Ovary (tissue), 9 donors: ENCODE measurements around the gene MROH2A. TPM values are rescaled to one million over a fixed set of nuclear protein-coding genes. Genes with fewer than 3 reads are reported as not detected.

Experiments used
- DNase-seq, 5 donors: peaks; one replicate each; pipeline ENCODE4 v3.0.0-alpha.2; 2019 to 2020
- H3K27ac ChIP-seq, 2 donors: fragments of 200-600 bp; one replicate each; pipeline versions ENCODE4 v1.5.1 to v1.8.0; 2019 to 2022
- H3K27me3 ChIP-seq: fragments of 200-600 bp; one replicate; pipeline ENCODE4 v1.8.0; 2022
- H3K36me3 ChIP-seq: fragments of 200-600 bp; sonication (generic); one replicate; pipeline ENCODE4 v1.5.1; 2019
- H3K4me1 ChIP-seq: one replicate; pipeline ENCODE4 v1.8.1; 2013; ENCODE audit warnings: mild to moderate bottlenecking, moderate library complexity; ENCODE audit not compliant: insufficient read depth
- H3K4me3 ChIP-seq: fragments of 200-600 bp; sonication (generic); one replicate; pipeline ENCODE4 v1.5.1; 2017
- H3K9me3 ChIP-seq, 2 donors: fragments of 200-600 bp in 1 of 2; sonication (generic) in 1 of 2; one replicate each; pipeline versions ENCODE4 v1.5.1 to v1.8.1; 2013 to 2019; ENCODE audit warnings: mild to moderate bottlenecking in 1 of 2, moderate library complexity in 1 of 2
- CTCF ChIP-seq, 3 donors: fragments of 450-650 bp in 2 of 3; fragments of 200-600 bp in 1 of 3; IDR thresholded peaks; one replicate each; pipeline versions ENCODE4 v1.5.1 to v1.8.0; 2016 to 2022; ENCODE audit warnings: antibody characterized with exemption in 3 of 3, mild to moderate bottlenecking in 1 of 3
- EP300 ChIP-seq: sonication (generic); formaldehyde crosslinking; IDR thresholded peaks from one replicate; pipeline ENCODE4 v1.6.1; 2017; ENCODE audit warnings: antibody characterized with exemption
- POLR2A ChIP-seq: fragments of 450-650 bp; IDR thresholded peaks from one replicate; pipeline ENCODE4 v1.6.1; 2017; ENCODE audit warnings: antibody characterized with exemption, mild to moderate bottlenecking, moderate library complexity
- WGBS, 3 donors: extraction: QIAGEN DNeasy Blood & Tissue Kit in 1 of 3; methylation state at CpG; one replicate each; pipeline versions ENCODE4 v1.1.5 to v1.1.7; 2013 to 2017; 5-methylcytosine and 5-hydroxymethylcytosine counted together
- intact Hi-C, 4 donors: fragments of 100-400 bp; cut with DNase I; formaldehyde crosslinking; loops; one replicate each; pipeline versions ENCODE4 v1.11.0 to v1.15.1; 2022 to 2023
- polyA plus RNA-seq, 2 donors: library from polyadenylated mRNA; stranded (reverse); fragments of 200-250 nt in 1 of 2; fragments of 350-450 nt in 1 of 2; fragmentation: Illumina TruSeq in 1 of 2; extraction: RNeasy Lipid Tissue Mini Kit (QIAGEN cat#74804) in 1 of 2; gene quantifications; one replicate each; pipeline ENCODE4 v1.2.3, GENCODE V29; 2013 to 2014
- total RNA-seq, 7 donors: library from RNA; depleted of rRNA in 2 of 7; stranded (reverse); fragments of >200 nt in 2 of 7; fragmentation: NEBNext Ultra II Directional in 3 of 7; extraction: Animal tissue kit (Norgen Biotek cat#: 25700) in 3 of 7; gene quantifications; one replicate each; pipeline versions ENCODE4 v1.1.0 to v1.2.4, GENCODE V29; 2016 to 2023
- donor health status: DM: no; HTN: no; CAD: no; lungs with moderate emphysema.
- donor health status: DM: no; HTN: no; CAD: no.
- donor health status: Bipolar disorder and iron deficiency.
- donor health status: DM: yes; HTN: yes; CAD: no.
- donor health status: DM: no; HTN: no; CAD: no.
- donor health status: DM: yes; HTN: yes; CAD: no.

MROH2A gene
- total and polyA plus RNA-seq, 9 donors: not detected

- TF ChIP-seq EP300 (no peak), POLR2A (no peak), CTCF (IDR thresholded peaks at IDR 0.05) (no peak)
- no peaks in the 10 kb centered on the region for H3K9me3 ChIP-seq
- H3K4me3 ChIP-seq: no peak overlapping the region
- H3K36me3 ChIP-seq: no peaks in the 10 kb centered on the region
- no peaks in the 10 kb centered on the region for H3K27me3 ChIP-seq
- DNase-seq: peak in 1 of 5 donors; percentile 9
- H3K4me1 ChIP-seq: no peaks in the 10 kb centered on the region
- intact Hi-C loops: no loop called here
- 71 to 79% (median 78%) methylated on average over 7 of the region's 7 CpGs for WGBS, 3 donors
- H3K27ac ChIP-seq: no peak overlapping the region
Measured at GRCh38 chr2:233800208-233800607, 22.1 kb downstream of the MROH2A start.

GRCh38 chr2:233801357-233802131, 23.4 kb downstream of the MROH2A start:
- WGBS, 3 donors: 74 to 79% (median 77%) methylated on average over 9 of the region's 9 CpGs
- peak in 2 of 5 donors; percentile 3 to 7 for DNase-seq
- intact Hi-C loops: no loop called here
- TF ChIP-seq CTCF (IDR thresholded peaks at IDR 0.05) (no peak), POLR2A (no peak), EP300 (no peak)
- no peak overlapping the region for H3K27ac ChIP-seq
- H3K4me3 ChIP-seq: no peak overlapping the region
- no peaks in the 10 kb centered on the region for H3K27me3 ChIP-seq
- H3K9me3 ChIP-seq: no peaks in the 10 kb centered on the region
- H3K4me1 ChIP-seq: no peaks in the 10 kb centered on the region
- no peaks in the 10 kb centered on the region for H3K36me3 ChIP-seq

- DNase-seq: peak in 1 of 5 donors; percentile 17
- WGBS, 3 donors: 46 to 70% (median 61%) methylated on average over 3 of the region's 3 CpGs
- Histone ChIP-seq H3K9me3 (no peaks in the 10 kb centered on the region), H3K27me3 (no peaks in the 10 kb centered on the region), H3K27ac (no peak overlapping the region), H3K36me3 (no peaks in the 10 kb centered on the region), H3K4me1 (no peaks in the 10 kb centered on the region), H3K4me3 (no peak overlapping the region)
- TF ChIP-seq EP300 (no peak), CTCF (IDR thresholded peaks at IDR 0.05) (no peak), POLR2A (no peak)
- intact Hi-C loops: no loop called here
Measured at GRCh38 chr2:233802132-233802815, 24.1 kb downstream of the MROH2A start.

- no peak overlapping the region for H3K4me3 ChIP-seq
- H3K9me3 ChIP-seq: no peaks in the 10 kb centered on the region
- no peaks in the 10 kb centered on the region for H3K4me1 ChIP-seq
- H3K36me3 ChIP-seq: no peaks in the 10 kb centered on the region
- intact Hi-C loops: no loop called here
- DNase-seq: peak in 1 of 5 donors; percentile 14
- H3K27ac ChIP-seq: no peak overlapping the region
- TF ChIP-seq EP300 (no peak), POLR2A (no peak), CTCF (IDR thresholded peaks at IDR 0.05) (no peak)
- 52 to 66% (median 59%) methylated on average over 2 of the region's 2 CpGs for WGBS, 3 donors
- H3K27me3 ChIP-seq: no peaks in the 10 kb centered on the region
Measured at GRCh38 chr2:233803292-233803911, 25.3 kb downstream of the MROH2A start.
